ENCODE measurements around the gene GNAT3. TPM values are rescaled to one million over a fixed set of nuclear protein-coding genes. Genes with fewer than 3 reads are reported as not detected.

Gene GNAT3
- total and polyA plus RNA-seq, 5 donors from 2014 or later, result not detected

- no peaks in the 10 kb centered on the region for H3K4me1 Mint-ChIP-seq
- DNase-seq (no peak), ATAC-seq (ENCODE audit: low read depth in 2 of 2) (no peak)
- Histone ChIP-seq H3K27ac (ENCODE audit: insufficient read depth, low read length, poor library complexity, severe bottlenecking) (no peak overlapping the region), H3K9me3 (ENCODE audit: control insufficient read depth in 2 of 2, low read length in 2 of 2) (peaks cover 0 to 4% of the 10 kb centered on the region in 2 experiments), H3K27me3 (ENCODE audit: control insufficient read depth, insufficient read depth, low read length) (no peaks in the 10 kb centered on the region), H3K36me3 (ENCODE audit: control insufficient read depth, insufficient read depth, low read length) (no peaks in the 10 kb centered on the region), H3K4me1 (ENCODE audit: control insufficient read depth, insufficient read depth, low read length, poor library complexity, severe bottlenecking) (no peaks in the 10 kb centered on the region), H3K4me3 (ENCODE audit: low read depth, low read length) (no peak overlapping the region)
- no peak overlapping the region for H3K27ac Mint-ChIP-seq
- H3K36me3 Mint-ChIP-seq, result no peaks in the 10 kb centered on the region
- no peaks in the 10 kb centered on the region for H3K27me3 Mint-ChIP-seq
- no peak overlapping the region for H3K4me3 Mint-ChIP-seq
- H3K9me3 Mint-ChIP-seq, result peaks cover 0 to 7% (median 2%) of the 10 kb centered on the region in 7 donors
These were observed 39.2 kb downstream of the GNAT3 start for GRCh38 chr7:80472491-80473200.

GRCh38 chr7:80468931-80469714 lies 42.7 kb downstream of the GNAT3 start:
- H3K9me3 Mint-ChIP-seq, result peaks cover 0 to 7% (median 1%) of the 10 kb centered on the region in 7 donors
- H3K27me3 Mint-ChIP-seq, result no peaks in the 10 kb centered on the region
- no peak overlapping the region for H3K4me3 Mint-ChIP-seq
- ATAC-seq (ENCODE audit: low read depth in 2 of 2) (no peak), DNase-seq (no peak)
- Histone ChIP-seq H3K9me3 (ENCODE audit: control insufficient read depth in 2 of 2, low read length in 2 of 2) (peaks cover 0 to 4% of the 10 kb centered on the region in 2 experiments), H3K27ac (ENCODE audit: insufficient read depth, low read length, poor library complexity, severe bottlenecking) (no peak overlapping the region), H3K36me3 (ENCODE audit: control insufficient read depth, insufficient read depth, low read length) (no peaks in the 10 kb centered on the region), H3K4me1 (ENCODE audit: control insufficient read depth, insufficient read depth, low read length, poor library complexity, severe bottlenecking) (no peaks in the 10 kb centered on the region), H3K27me3 (ENCODE audit: control insufficient read depth, insufficient read depth, low read length) (no peaks in the 10 kb centered on the region), H3K4me3 (ENCODE audit: low read depth, low read length) (no peak overlapping the region)
- no peak overlapping the region for H3K27ac Mint-ChIP-seq
- no peaks in the 10 kb centered on the region for H3K36me3 Mint-ChIP-seq
- no peaks in the 10 kb centered on the region for H3K4me1 Mint-ChIP-seq

GRCh38 chr7:80467069-80467468 lies 44.8 kb downstream of the GNAT3 start:
- Histone ChIP-seq H3K4me1 (ENCODE audit: control insufficient read depth, insufficient read depth, low read length, poor library complexity, severe bottlenecking) (no peaks in the 10 kb centered on the region), H3K27me3 (ENCODE audit: control insufficient read depth, insufficient read depth, low read length) (no peaks in the 10 kb centered on the region), H3K9me3 (ENCODE audit: control insufficient read depth in 2 of 2, low read length in 2 of 2) (peaks cover 0 to 2% of the 10 kb centered on the region in 2 experiments), H3K36me3 (ENCODE audit: control insufficient read depth, insufficient read depth, low read length) (no peaks in the 10 kb centered on the region), H3K4me3 (ENCODE audit: low read depth, low read length) (no peak overlapping the region), H3K27ac (ENCODE audit: insufficient read depth, low read length, poor library complexity, severe bottlenecking) (no peak overlapping the region)
- Mint-ChIP-seq H3K36me3 (no peaks in the 10 kb centered on the region), H3K9me3 (peaks cover 0 to 6% (median 2%) of the 10 kb centered on the region in 7 donors), H3K27ac (no peak overlapping the region), H3K4me1 (no peaks in the 10 kb centered on the region), H3K4me3 (no peak overlapping the region), H3K27me3 (no peaks in the 10 kb centered on the region)
- no peak for ATAC-seq (ENCODE audit: low read depth in 2 of 2)
- DNase-seq, result no peak

DNA sequence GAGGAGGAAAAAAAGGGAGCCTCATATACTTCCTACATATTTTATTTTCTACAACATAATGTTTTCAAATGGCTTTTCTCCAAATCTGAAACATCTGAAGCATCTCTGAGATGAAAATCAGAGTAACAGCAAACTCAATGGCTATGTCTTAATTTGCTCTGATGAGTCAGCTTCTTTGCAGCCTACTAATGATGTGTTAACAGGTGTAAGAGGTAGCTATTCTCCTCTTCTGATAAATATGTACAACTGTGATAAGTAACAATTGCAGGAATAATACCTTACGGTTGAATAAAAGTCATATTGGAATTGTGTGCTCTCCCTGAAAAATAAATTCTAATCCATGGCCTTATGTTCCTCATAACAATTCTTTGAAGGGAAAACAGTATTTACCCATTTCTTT lies 45.2 kb downstream of the GNAT3 start:
- H3K27me3 ChIP-seq (ENCODE audit: control insufficient read depth, insufficient read depth, low read length), result no peaks in the 10 kb centered on the region
- H3K9me3 ChIP-seq (ENCODE audit: control insufficient read depth in 2 of 2, low read length in 2 of 2), result no peaks in the 10 kb centered on the region
- H3K27ac Mint-ChIP-seq, result no peak overlapping the region
- H3K4me3 Mint-ChIP-seq, result no peak overlapping the region
- no peaks in the 10 kb centered on the region for H3K36me3 ChIP-seq (ENCODE audit: control insufficient read depth, insufficient read depth, low read length)
- ATAC-seq (ENCODE audit: low read depth in 2 of 2), result no peak
- H3K9me3 Mint-ChIP-seq, result peaks cover 0 to 6% (median 1%) of the 10 kb centered on the region in 7 donors
- no peaks in the 10 kb centered on the region for H3K36me3 Mint-ChIP-seq
- H3K27ac ChIP-seq (ENCODE audit: insufficient read depth, low read length, poor library complexity, severe bottlenecking), result no peak overlapping the region
- no peaks in the 10 kb centered on the region for H3K27me3 Mint-ChIP-seq
- DNase-seq, result no peak
- no peaks in the 10 kb centered on the region for H3K4me1 Mint-ChIP-seq
- H3K4me3 ChIP-seq (ENCODE audit: low read depth, low read length), result no peak overlapping the region
- H3K4me1 ChIP-seq (ENCODE audit: control insufficient read depth, insufficient read depth, low read length, poor library complexity, severe bottlenecking), result no peaks in the 10 kb centered on the region

DNA sequence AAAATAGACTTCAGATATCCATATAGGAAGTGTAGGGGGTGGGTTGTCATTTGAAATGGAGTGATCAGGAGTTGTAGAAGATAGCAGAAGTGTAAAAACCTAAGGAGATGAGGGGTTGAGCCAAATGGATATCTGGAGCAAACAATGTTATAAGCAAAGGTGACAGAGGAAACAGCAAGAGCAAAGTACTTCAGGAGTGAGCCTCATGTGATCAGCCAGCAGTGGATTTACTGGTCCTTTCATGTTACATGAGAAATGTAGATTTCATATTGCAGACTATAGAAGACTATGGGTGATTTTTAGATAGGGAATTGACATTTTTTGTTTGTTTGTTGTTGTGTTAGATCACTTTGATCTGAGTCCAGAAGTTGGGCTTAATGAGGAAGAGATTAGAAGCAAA lies 47.7 kb downstream of the GNAT3 start:
- Mint-ChIP-seq H3K27ac (no peak overlapping the region), H3K36me3 (no peaks in the 10 kb centered on the region), H3K4me3 (no peak overlapping the region), H3K27me3 (no peaks in the 10 kb centered on the region), H3K4me1 (no peaks in the 10 kb centered on the region), H3K9me3 (peaks cover 0 to 6% (median 2%) of the 10 kb centered on the region in 7 donors)
- no peak for DNase-seq
- Histone ChIP-seq H3K27ac (ENCODE audit: insufficient read depth, low read length, poor library complexity, severe bottlenecking) (no peak overlapping the region), H3K4me1 (ENCODE audit: control insufficient read depth, insufficient read depth, low read length, poor library complexity, severe bottlenecking) (no peaks in the 10 kb centered on the region), H3K27me3 (ENCODE audit: control insufficient read depth, insufficient read depth, low read length) (no peaks in the 10 kb centered on the region), H3K9me3 (ENCODE audit: control insufficient read depth in 2 of 2, low read length in 2 of 2) (no peaks in the 10 kb centered on the region), H3K4me3 (ENCODE audit: low read depth, low read length) (no peak overlapping the region), H3K36me3 (ENCODE audit: control insufficient read depth, insufficient read depth, low read length) (no peaks in the 10 kb centered on the region)
- ATAC-seq (ENCODE audit: low read depth in 2 of 2), result no peak

- Histone ChIP-seq H3K36me3 (ENCODE audit: control insufficient read depth, insufficient read depth, low read length) (no peaks in the 10 kb centered on the region), H3K4me3 (ENCODE audit: low read depth, low read length) (no peak overlapping the region), H3K9me3 (ENCODE audit: control insufficient read depth in 2 of 2, low read length in 2 of 2) (no peaks in the 10 kb centered on the region), H3K4me1 (ENCODE audit: control insufficient read depth, insufficient read depth, low read length, poor library complexity, severe bottlenecking) (no peaks in the 10 kb centered on the region), H3K27ac (ENCODE audit: insufficient read depth, low read length, poor library complexity, severe bottlenecking) (no peak overlapping the region), H3K27me3 (ENCODE audit: control insufficient read depth, insufficient read depth, low read length) (no peaks in the 10 kb centered on the region)
- Mint-ChIP-seq H3K27ac (no peak overlapping the region), H3K4me3 (no peak overlapping the region), H3K9me3 (peaks cover 0 to 9% (median 2%) of the 10 kb centered on the region in 7 donors), H3K36me3 (no peaks in the 10 kb centered on the region), H3K4me1 (no peaks in the 10 kb centered on the region), H3K27me3 (no peaks in the 10 kb centered on the region)
- no peak for DNase-seq
- ATAC-seq (ENCODE audit: low read depth in 2 of 2), result no peak
These were observed 48.5 kb downstream of the GNAT3 start for GRCh38 chr7:80463272-80463920.

- H3K27me3 ChIP-seq (ENCODE audit: control insufficient read depth, insufficient read depth, low read length), result no peaks in the 10 kb centered on the region
- DNase-seq (no peak), ATAC-seq (ENCODE audit: low read depth in 2 of 2) (no peak)
- H3K4me1 ChIP-seq (ENCODE audit: control insufficient read depth, insufficient read depth, low read length, poor library complexity, severe bottlenecking), result no peaks in the 10 kb centered on the region
- no peak overlapping the region for H3K27ac Mint-ChIP-seq
- no peaks in the 10 kb centered on the region for H3K36me3 ChIP-seq (ENCODE audit: control insufficient read depth, insufficient read depth, low read length)
- H3K27me3 Mint-ChIP-seq, result no peaks in the 10 kb centered on the region
- no peaks in the 10 kb centered on the region for H3K36me3 Mint-ChIP-seq
- H3K27ac ChIP-seq (ENCODE audit: insufficient read depth, low read length, poor library complexity, severe bottlenecking), result no peak overlapping the region
- H3K4me3 ChIP-seq (ENCODE audit: low read depth, low read length), result no peak overlapping the region
- no peaks in the 10 kb centered on the region for H3K4me1 Mint-ChIP-seq
- no peak overlapping the region for H3K4me3 Mint-ChIP-seq
- peaks cover 0 to 9% (median 2%) of the 10 kb centered on the region in 7 donors for H3K9me3 Mint-ChIP-seq
- H3K9me3 ChIP-seq (ENCODE audit: control insufficient read depth in 2 of 2, low read length in 2 of 2), result no peaks in the 10 kb centered on the region
These were observed 51.0 kb downstream of the GNAT3 start for GRCh38 chr7:80460857-80461256.
